HEK293 (cell line): Measurements from ENCODE around the gene DHX57.

Experiments
- CTCF ChIA-PET: fragments of 350-600 bp; formaldehyde crosslinking; extraction: SDS; loops from one replicate; lab custom pipeline; 2021; ENCODE audit warnings: antibody characterized with exemption; lab: Yijun Ruan, JAX
- POLR2A ChIA-PET: fragments of 300-600 bp; formaldehyde crosslinking; extraction: SDS; loops from one replicate; lab custom pipeline; 2020; ENCODE audit warnings: antibody characterized with exemption, inconsistent platforms; lab: Yijun Ruan, JAX
- H3K27ac ChIP-seq: fragments of 200-500 bp; sonication (Bioruptor generic); 2 replicates; pipeline ENCODE4 v1.5.1; 2014; ENCODE audit warnings: low read depth, low read length, control low read depth, inconsistent platforms; ENCODE audit errors: extremely low read depth
- H3K36me3 ChIP-seq, 2 experiments: fragments of 200-500 bp in 1 of 2; sonication (Bioruptor generic) in 1 of 2; 1 replicate in 1 of 2; 2 replicates in 1 of 2; pipeline ENCODE4 v1.5.1; 2014 to 2017; ENCODE audit warnings: inconsistent platforms in 2 of 2, low read length in 2 of 2; ENCODE audit not compliant: control insufficient read depth in 2 of 2, insufficient read depth in 1 of 2
- H3K4me1 ChIP-seq: fragments of 200-500 bp; sonication (Bioruptor generic); 2 replicates; pipeline ENCODE4 v1.5.1; 2014; ENCODE audit warnings: mild to moderate bottlenecking, low read length, inconsistent platforms; ENCODE audit not compliant: control insufficient read depth, insufficient read depth
- H3K4me3 ChIP-seq: 2 replicates; pipeline ENCODE4 v1.5.1; 2011; ENCODE audit warnings: low read depth, mild to moderate bottlenecking, control low read depth, low read length, moderate library complexity
- H3K9me3 ChIP-seq: fragments of 200-500 bp; sonication (Bioruptor generic); 2 replicates; pipeline ENCODE4 v1.5.1; 2014; ENCODE audit warnings: low read depth, low read length, inconsistent platforms; ENCODE audit not compliant: control insufficient read depth, insufficient read depth
- BCL11A ChIP-seq: fragments of 450-650 bp; formaldehyde crosslinking; IDR thresholded peaks from 2 replicates; pipeline ENCODE4 v1.5.1; 2016; ENCODE audit warnings: low read depth, missing biosample characterization, missing genetic modification characterization
- HOXD13 ChIP-seq: sonication (generic); formaldehyde crosslinking; IDR thresholded peaks from 2 replicates; pipeline ENCODE4 v1.8.0; 2022; ENCODE audit warnings: missing genetic modification reagents, borderline replicate concordance
- PRDM1 ChIP-seq: fragments of 450-650 bp; formaldehyde crosslinking; IDR thresholded peaks from 2 replicates; pipeline ENCODE4; 2016; ENCODE audit warnings: missing biosample characterization, missing genetic modification characterization
- SCRT1 ChIP-seq: fragments of 450-650 bp; formaldehyde crosslinking; IDR thresholded peaks from 2 replicates; pipeline ENCODE4 v1.5.1; 2016; ENCODE audit warnings: missing biosample characterization, missing genetic modification characterization, borderline replicate concordance
- SP2 ChIP-seq: fragments of 450-650 bp; formaldehyde crosslinking; IDR thresholded peaks from 2 replicates; pipeline ENCODE4 v1.5.1; 2016; ENCODE audit warnings: missing biosample characterization, missing genetic modification characterization
- ZBTB48 ChIP-seq: fragments of 450-650 bp; formaldehyde crosslinking; IDR thresholded peaks from 2 replicates; pipeline ENCODE4 v1.5.1; 2016; ENCODE audit warnings: missing biosample characterization, missing genetic modification characterization
- ZNF133 ChIP-seq: fragments of 450-650 bp; formaldehyde crosslinking; IDR thresholded peaks from 2 replicates; pipeline ENCODE4 v1.5.1; 2016; ENCODE audit warnings: missing biosample characterization, missing genetic modification characterization
- ZNF146 ChIP-seq: fragments of 450-650 bp; formaldehyde crosslinking; IDR thresholded peaks from 2 replicates; pipeline ENCODE4 v1.5.1; 2016; ENCODE audit warnings: missing biosample characterization, missing genetic modification characterization
- ZNF175 ChIP-seq: fragments of 450-650 bp; formaldehyde crosslinking; IDR thresholded peaks from 2 replicates; pipeline ENCODE4 v1.5.1; 2016; ENCODE audit warnings: missing biosample characterization, missing genetic modification characterization
- ZNF202 ChIP-seq: fragments of 450-650 bp; formaldehyde crosslinking; IDR thresholded peaks from 2 replicates; pipeline ENCODE4 v1.5.1; 2016; ENCODE audit warnings: missing biosample characterization, missing genetic modification characterization, borderline replicate concordance
- ZNF214 ChIP-seq: fragments of 450-650 bp; formaldehyde crosslinking; IDR thresholded peaks from 2 replicates; pipeline ENCODE4 v1.5.1; 2017; ENCODE audit warnings: missing biosample characterization, mild to moderate bottlenecking, missing genetic modification characterization, borderline replicate concordance
- ZNF274 ChIP-seq, 2 experiments: fragments of 200-500 bp in 1 of 2; fragments of 450-650 bp in 1 of 2; sonication (Bioruptor generic) in 1 of 2; formaldehyde crosslinking in 1 of 2; IDR thresholded peaks; 2 replicates each; pipeline versions ENCODE4 v1.5.1 to v1.6.1; 2014 to 2016; ENCODE audit warnings: borderline replicate concordance in 1 of 2, inconsistent platforms in 1 of 2, low read length in 1 of 2, missing biosample characterization in 1 of 2, missing genetic modification characterization in 1 of 2
- ZNF324 ChIP-seq: fragments of 450-650 bp; formaldehyde crosslinking; IDR thresholded peaks from 2 replicates; pipeline ENCODE4 v1.5.1; 2016; ENCODE audit warnings: missing biosample characterization, missing genetic modification characterization
- ZNF529 ChIP-seq: fragments of 450-650 bp; formaldehyde crosslinking; IDR thresholded peaks from 2 replicates; pipeline ENCODE4 v1.5.1; 2017; ENCODE audit warnings: missing genetic modification characterization, missing biosample characterization; ENCODE audit not compliant: insufficient replicate concordance
- ZNF585B ChIP-seq: fragments of 450-650 bp; formaldehyde crosslinking; IDR thresholded peaks from 2 replicates; pipeline ENCODE4 v1.5.1; 2016; ENCODE audit warnings: missing biosample characterization, missing genetic modification characterization
- ZNF629 ChIP-seq: fragments of 450-650 bp; formaldehyde crosslinking; IDR thresholded peaks from 2 replicates; pipeline ENCODE4 v1.5.1; 2017; ENCODE audit warnings: missing biosample characterization, missing genetic modification characterization
- ZNF658 ChIP-seq: fragments of 450-650 bp; formaldehyde crosslinking; IDR thresholded peaks from 2 replicates; pipeline ENCODE4; 2016; ENCODE audit warnings: missing biosample characterization, missing genetic modification characterization
- ZNF660 ChIP-seq: fragments of 450-650 bp; IDR thresholded peaks from 2 replicates; pipeline ENCODE4 v1.5.1; 2018; ENCODE audit warnings: missing biosample characterization, mild to moderate bottlenecking, missing genetic modification characterization
- TF ChIP-seq, protein P1 (sequence below): fragments of 450-650 bp; formaldehyde crosslinking; IDR thresholded peaks from 2 replicates; pipeline ENCODE4 v1.5.1; 2016; ENCODE audit warnings: missing biosample characterization, missing genetic modification characterization, low read depth
- TF ChIP-seq, protein P2 (sequence below): fragments of 450-650 bp; formaldehyde crosslinking; conservative IDR thresholded peaks from 2 replicates; pipeline ENCODE4 v1.5.1; 2016; ENCODE audit warnings: low read depth, missing biosample characterization, missing genetic modification characterization

Gene DHX57

DNA sequence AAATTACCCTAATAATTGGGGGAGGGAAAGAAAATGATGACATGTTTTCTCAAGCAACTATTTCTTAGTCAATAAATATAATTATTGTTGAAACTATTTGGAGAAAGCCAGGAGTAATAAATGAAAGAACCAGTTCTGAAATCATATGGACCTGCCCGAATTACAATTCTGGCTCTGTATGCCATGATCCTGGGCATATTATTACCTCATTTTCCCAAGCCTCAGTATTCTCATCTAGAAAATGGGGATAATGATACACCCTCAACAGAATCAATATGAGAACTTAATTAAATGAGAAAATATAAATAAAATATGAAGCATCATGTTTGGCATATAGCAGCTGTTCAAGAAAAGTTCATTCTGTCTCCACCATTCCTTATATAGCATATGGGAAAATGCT is 36.9 kb upstream of the DHX57 start:
- Histone ChIP-seq H3K4me1 (no peaks in the 10 kb centered on the region), H3K27ac (no peak overlapping the region), H3K36me3 (no peaks in the 10 kb centered on the region), H3K4me3 (no peak overlapping the region), H3K9me3 (no peaks in the 10 kb centered on the region)
- ChIA-PET CTCF (no interaction called here), POLR2A (interaction anchor here (0.8 kb wide), 1 partner anchor 20 kb away, joined by 5 read pairs; no protein-coding TSS in a partner anchor)
- TF ChIP-seq BCL11A (tag by site-specific recombination) (no peak), ZNF529 (tag by site-specific recombination) (no peak), SCRT1 (tag by site-specific recombination) (no peak), ZNF324 (tag by site-specific recombination) (no peak), ZBTB48 (tag by site-specific recombination) (no peak), ZNF214 (tag by site-specific recombination) (no peak), ZNF146 (tag by site-specific recombination) (no peak), ZNF660 (tag by site-specific recombination) (no peak), SP2 (tag by site-specific recombination) (no peak), ZNF202 (tag by site-specific recombination) (no peak)
- TF ChIP-seq, protein P1, sequence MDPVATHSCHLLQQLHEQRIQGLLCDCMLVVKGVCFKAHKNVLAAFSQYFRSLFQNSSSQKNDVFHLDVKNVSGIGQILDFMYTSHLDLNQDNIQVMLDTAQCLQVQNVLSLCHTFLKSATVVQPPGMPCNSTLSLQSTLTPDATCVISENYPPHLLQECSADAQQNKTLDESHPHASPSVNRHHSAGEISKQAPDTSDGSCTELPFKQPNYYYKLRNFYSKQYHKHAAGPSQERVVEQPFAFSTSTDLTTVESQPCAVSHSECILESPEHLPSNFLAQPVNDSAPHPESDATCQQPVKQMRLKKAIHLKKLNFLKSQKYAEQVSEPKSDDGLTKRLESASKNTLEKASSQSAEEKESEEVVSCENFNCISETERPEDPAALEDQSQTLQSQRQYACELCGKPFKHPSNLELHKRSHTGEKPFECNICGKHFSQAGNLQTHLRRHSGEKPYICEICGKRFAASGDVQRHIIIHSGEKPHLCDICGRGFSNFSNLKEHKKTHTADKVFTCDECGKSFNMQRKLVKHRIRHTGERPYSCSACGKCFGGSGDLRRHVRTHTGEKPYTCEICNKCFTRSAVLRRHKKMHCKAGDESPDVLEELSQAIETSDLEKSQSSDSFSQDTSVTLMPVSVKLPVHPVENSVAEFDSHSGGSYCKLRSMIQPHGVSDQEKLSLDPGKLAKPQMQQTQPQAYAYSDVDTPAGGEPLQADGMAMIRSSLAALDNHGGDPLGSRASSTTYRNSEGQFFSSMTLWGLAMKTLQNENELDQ = no peak

DNA sequence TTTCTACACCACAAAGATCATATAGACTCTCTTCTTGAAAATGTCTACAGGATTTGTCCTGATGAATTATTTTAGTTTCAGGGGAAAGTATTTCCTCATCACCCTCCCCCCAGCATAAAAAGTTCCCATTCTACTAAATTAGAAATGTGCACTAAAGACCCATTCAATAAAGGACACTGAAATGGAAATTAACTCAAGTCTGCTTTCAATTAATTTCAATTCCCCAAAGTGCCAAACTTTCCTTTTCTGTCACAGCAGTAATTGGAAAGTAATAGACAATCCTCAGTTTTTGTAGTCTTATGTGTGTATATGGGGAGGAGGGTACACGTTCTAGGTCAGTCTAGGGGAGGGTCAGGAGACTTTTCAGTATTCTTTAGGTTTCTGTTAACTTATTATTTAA is 35.5 kb upstream of the DHX57 start:
- no peak overlapping the region for H3K4me3 ChIP-seq
- TF ChIP-seq HOXD13 = no peak
- no peak for TF ChIP-seq ZNF585B (tag by site-specific recombination)
- TF ChIP-seq ZNF658 (tag by site-specific recombination) = no peak
- TF ChIP-seq PRDM1 (tag by site-specific recombination) = peak; percentile 68
- TF ChIP-seq, protein P2, sequence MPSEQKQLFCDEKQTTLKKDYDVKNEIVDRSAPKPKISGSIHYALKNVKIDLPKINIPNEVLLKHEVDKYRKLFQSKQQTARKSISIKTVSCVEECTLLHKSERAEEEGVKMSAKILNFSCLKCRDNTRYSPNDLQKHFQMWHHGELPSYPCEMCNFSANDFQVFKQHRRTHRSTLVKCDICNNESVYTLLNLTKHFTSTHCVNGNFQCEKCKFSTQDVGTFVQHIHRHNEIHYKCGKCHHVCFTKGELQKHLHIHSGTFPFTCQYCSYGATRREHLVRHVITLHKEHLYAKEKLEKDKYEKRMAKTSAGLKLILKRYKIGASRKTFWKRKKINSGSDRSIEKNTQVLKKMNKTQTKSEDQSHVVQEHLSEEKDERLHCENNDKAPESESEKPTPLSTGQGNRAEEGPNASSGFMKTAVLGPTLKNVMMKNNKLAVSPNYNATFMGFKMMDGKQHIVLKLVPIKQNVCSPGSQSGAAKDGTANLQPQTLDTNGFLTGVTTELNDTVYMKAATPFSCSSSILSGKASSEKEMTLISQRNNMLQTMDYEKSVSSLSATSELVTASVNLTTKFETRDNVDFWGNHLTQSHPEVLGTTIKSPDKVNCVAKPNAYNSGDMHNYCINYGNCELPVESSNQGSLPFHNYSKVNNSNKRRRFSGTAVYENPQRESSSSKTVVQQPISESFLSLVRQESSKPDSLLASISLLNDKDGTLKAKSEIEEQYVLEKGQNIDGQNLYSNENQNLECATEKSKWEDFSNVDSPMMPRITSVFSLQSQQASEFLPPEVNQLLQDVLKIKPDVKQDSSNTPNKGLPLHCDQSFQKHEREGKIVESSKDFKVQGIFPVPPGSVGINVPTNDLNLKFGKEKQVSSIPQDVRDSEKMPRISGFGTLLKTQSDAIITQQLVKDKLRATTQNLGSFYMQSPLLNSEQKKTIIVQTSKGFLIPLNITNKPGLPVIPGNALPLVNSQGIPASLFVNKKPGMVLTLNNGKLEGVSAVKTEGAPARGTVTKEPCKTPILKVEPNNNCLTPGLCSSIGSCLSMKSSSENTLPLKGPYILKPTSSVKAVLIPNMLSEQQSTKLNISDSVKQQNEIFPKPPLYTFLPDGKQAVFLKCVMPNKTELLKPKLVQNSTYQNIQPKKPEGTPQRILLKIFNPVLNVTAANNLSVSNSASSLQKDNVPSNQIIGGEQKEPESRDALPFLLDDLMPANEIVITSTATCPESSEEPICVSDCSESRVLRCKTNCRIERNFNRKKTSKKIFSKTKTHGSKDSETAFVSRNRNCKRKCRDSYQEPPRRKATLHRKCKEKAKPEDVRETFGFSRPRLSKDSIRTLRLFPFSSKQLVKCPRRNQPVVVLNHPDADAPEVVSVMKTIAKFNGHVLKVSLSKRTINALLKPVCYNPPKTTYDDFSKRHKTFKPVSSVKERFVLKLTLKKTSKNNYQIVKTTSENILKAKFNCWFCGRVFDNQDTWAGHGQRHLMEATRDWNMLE = no peak
- no peak overlapping the region for H3K27ac ChIP-seq
- CTCF ChIA-PET = interaction anchor here (1.4 kb wide), 1 partner anchor 318 kb away, joined by 4 read pairs; no protein-coding TSS in a partner anchor
- no peaks in the 10 kb centered on the region for H3K36me3 ChIP-seq
- no peaks in the 10 kb centered on the region for H3K4me1 ChIP-seq
- H3K9me3 ChIP-seq = no peaks in the 10 kb centered on the region
- POLR2A ChIA-PET = no interaction called here

DNA sequence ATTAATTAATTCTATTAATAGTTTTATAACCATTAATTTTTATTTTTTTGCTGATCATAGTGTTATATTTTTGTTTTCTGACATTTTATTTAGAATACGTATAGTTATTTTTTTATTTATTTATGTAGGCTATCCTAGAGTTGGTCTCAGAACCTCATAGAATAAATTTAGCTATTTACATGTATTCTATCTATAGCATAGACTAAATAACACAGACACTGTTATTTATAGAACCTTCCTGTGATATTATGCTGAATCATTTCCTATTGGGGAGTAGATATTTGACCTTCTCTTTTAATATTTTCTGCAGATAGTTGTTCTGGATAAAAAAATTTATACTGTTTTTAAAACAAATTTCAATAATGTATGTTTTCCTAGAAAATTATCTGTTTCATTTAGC is 34.1 kb upstream of the DHX57 start:
- no peaks in the 10 kb centered on the region for H3K36me3 ChIP-seq
- TF ChIP-seq ZNF274 (IDR thresholded peaks at IDR 0.05; ENCODE audit: low read length) (no peak), ZNF274 (tag by site-specific recombination; IDR thresholded peaks at IDR 0.05; ENCODE audit: borderline replicate concordance) (no peak), ZNF629 (no peak), ZNF175 (no peak), ZNF133 (tag by site-specific recombination) (no peak)
- H3K9me3 ChIP-seq = no peaks in the 10 kb centered on the region
- H3K4me3 ChIP-seq = no peak overlapping the region
- CTCF ChIA-PET = interaction anchor here (1.4 to 1.6 kb wide), 2 partner anchors 11 to 319 kb away, joined by 4 to 6 read pairs; no protein-coding TSS in a partner anchor
- POLR2A ChIA-PET = no interaction called here
- H3K4me1 ChIP-seq = no peaks in the 10 kb centered on the region
- H3K27ac ChIP-seq = no peak overlapping the region
